ENCODE measurements around the gene RPP40. TPM values are rescaled to one million over a fixed set of nuclear protein-coding genes. Genes with fewer than 3 reads are reported as not detected.

Gene RPP40
- total and polyA plus RNA-seq, 2 of the 8 experiments (the other 6 are each of a cell fraction or from before 2014, with no cell fraction given): 7.0 to 15.7 TPM

GRCh38 chr6:4953440-4953839 lies 50.4 kb downstream of the RPP40 start:
- Histone ChIP-seq H3K4ac (replicated peaks; ENCODE audit: insufficient read length, low read depth, low read length) (no peak overlapping the region), H2BK20ac (ENCODE audit: low read length) (no peak overlapping the region), H4K5ac (ENCODE audit: insufficient read length, low read depth, low read length) (no peak overlapping the region), H3K23me2 (ENCODE audit: low read depth, low read length) (no peaks in the 10 kb centered on the region), H3K27me3 (replicated peaks in 1 of 4; ENCODE audit: control insufficient read depth in 3 of 4, extremely low read depth in 1 of 4, insufficient read depth in 3 of 4, low read length in 3 of 4) (no peaks in the 10 kb centered on the region), H4K8ac (ENCODE audit: extremely low read depth, insufficient read depth, low read length) (no peak overlapping the region), H3K4me1 (replicated peaks in 1 of 4; ENCODE audit: control insufficient read depth in 3 of 4, insufficient read depth in 4 of 4, low read length in 3 of 4) (peaks cover 1 to 10% (median 4%) of the 10 kb centered on the region in 4 experiments), H3K14ac (ENCODE audit: insufficient read length) (no peak overlapping the region), H3K9me3 (ENCODE audit: insufficient read depth in 2 of 2, low read depth in 1 of 2, low read length in 1 of 2) (no peaks in the 10 kb centered on the region), H2AK5ac (ENCODE audit: low read depth, low read length) (no peak overlapping the region), H3K23ac (ENCODE audit: insufficient read length) (no peak overlapping the region), H3K18ac (ENCODE audit: extremely low read depth, low read length) (no peak overlapping the region), H3K27ac (ENCODE audit: low read depth, low read length) (no peak overlapping the region), H3K79me2 (ENCODE audit: control insufficient read depth in 1 of 2, insufficient read depth in 2 of 2, low read length in 2 of 2) (peaks cover 0 to 3% of the 10 kb centered on the region in 2 experiments; a peak in 1 of 4 replicates), H3K79me1 (ENCODE audit: low read depth, low read length) (no peaks in the 10 kb centered on the region; the same call in 1 of the 2 replicates), H3K36me3 (ENCODE audit: control insufficient read depth in 2 of 4, insufficient read depth in 4 of 4, low read length in 3 of 4) (peaks cover 2 to 51% (median 14%) of the 10 kb centered on the region in 4 experiments; a peak in 6 of 8 replicates), H2AFZ (ENCODE audit: low read length) (no peak overlapping the region), H3K9ac (replicated peaks in 1 of 4; ENCODE audit: extremely low read depth in 1 of 4, low read depth in 3 of 4, low read length in 3 of 4) (no peak overlapping the region), H4K91ac (replicated peaks; ENCODE audit: insufficient read length, low read length) (no peak overlapping the region), H3K56ac (replicated peaks; ENCODE audit: insufficient read length, low read depth, low read length) (no peak overlapping the region), H2BK5ac (ENCODE audit: low read depth, low read length) (no peak overlapping the region), H3K4me3 (ENCODE audit: extremely low read depth in 1 of 4, insufficient read depth in 2 of 4, low read depth in 3 of 4, low read length in 4 of 4) (no peak overlapping the region), H4K20me1 (replicated peaks in 1 of 2; ENCODE audit: control insufficient read depth in 1 of 2, insufficient read depth in 2 of 2, low read length in 2 of 2) (peaks cover 3 to 10% of the 10 kb centered on the region in 2 experiments), H2BK12ac (ENCODE audit: low read depth, low read length) (no peak overlapping the region), H3K4me2 (ENCODE audit: insufficient read depth in 1 of 2, low read depth in 2 of 2, low read length in 2 of 2) (no peak overlapping the region), H2BK15ac (ENCODE audit: low read length) (no peak overlapping the region), H2BK120ac (replicated peaks; ENCODE audit: low read depth, low read length) (no peak overlapping the region)
- no peak for FAIRE-seq
- ChIA-PET POLR2A (ENCODE audit: partially characterized antibody) (no interaction called here), CTCF (ENCODE audit: partially characterized antibody) (interaction anchor here (0.7 to 1.5 kb wide), 5 partner anchors 11 to 109 kb away, joined by 3 to 5 read pairs (median 3); no protein-coding TSS in a partner anchor)
- WGBS, 2 experiments (ENCODE audit: extremely low coverage in 1 of 2, insufficient coverage in 1 of 2, insufficient read length in 1 of 2, insufficient replicate concordance in 2 of 2, low coverage in 1 of 2, low lambda C conversion rate in 2 of 2, missing lambda C conversion rate in 1 of 2): 96% methylated on average over 12 of the region's 12 CpGs; no CpG with 5 or more reads in 1 of the 2 experiments
- DNase-seq (ENCODE audit: low read depth in 1 of 2, low spot score in 2 of 2): no peak
- no peak for TF ChIP-seq PHF8 (conservative IDR thresholded peaks at IDR 0.05; ENCODE audit: low read depth, low read length)
- no peak for TF ChIP-seq GTF2F1 (IDR thresholded peaks at IDR 0.05; ENCODE audit: borderline replicate concordance, low read depth, low read length)
- no peak for TF ChIP-seq EZH2 (IDR thresholded peaks at IDR 0.05; ENCODE audit: low read depth, low read length, severe bottlenecking)
- TF ChIP-seq CHD1 (IDR thresholded peaks at IDR 0.05; ENCODE audit: low read depth, low read length): no peak
- no peak for TF ChIP-seq SP2 (IDR thresholded peaks at IDR 0.05; ENCODE audit: low read length)
- TF ChIP-seq RFX5 (IDR thresholded peaks at IDR 0.05; ENCODE audit: borderline replicate concordance, low read depth, low read length): no peak
- TF ChIP-seq BCL11A (IDR thresholded peaks at IDR 0.05; ENCODE audit: low read depth in 2 of 2, low read length in 2 of 2): no peak
- no peak for TF ChIP-seq FOSL1 (IDR thresholded peaks at IDR 0.05; ENCODE audit: insufficient read depth, low read depth, low read length)
- TF ChIP-seq SIN3A (conservative IDR thresholded peaks at IDR 0.05 in 1 of 2, IDR thresholded peaks at IDR 0.05 in 1 of 2; ENCODE audit: low read depth in 1 of 2, low read length in 2 of 2): no peak
- no peak for TF ChIP-seq TAF7 (optimal IDR thresholded peaks at IDR 0.05; ENCODE audit: borderline replicate concordance, low read depth, low read length)
- TF ChIP-seq CEBPB (IDR thresholded peaks at IDR 0.05; ENCODE audit: low read depth, low read length): no peak
